ENCODE results near the gene SRC.

SRC gene

GRCh38 chr20:37451616-37452015 is 105.7 kb downstream of the SRC start:
- TF ChIP-seq CTCF (IDR thresholded peaks at IDR 0.05; ENCODE audit: insufficient read depth, low read length, missing control alignments): no peak
- ChIA-PET POLR2A (no interaction called here), CTCF (no interaction called here)
- H3K4me3 ChIP-seq (ENCODE audit: low read depth, low read length): no peak overlapping the region
- no peak for DNase-seq (ENCODE audit: low read depth, low spot score)

DNA sequence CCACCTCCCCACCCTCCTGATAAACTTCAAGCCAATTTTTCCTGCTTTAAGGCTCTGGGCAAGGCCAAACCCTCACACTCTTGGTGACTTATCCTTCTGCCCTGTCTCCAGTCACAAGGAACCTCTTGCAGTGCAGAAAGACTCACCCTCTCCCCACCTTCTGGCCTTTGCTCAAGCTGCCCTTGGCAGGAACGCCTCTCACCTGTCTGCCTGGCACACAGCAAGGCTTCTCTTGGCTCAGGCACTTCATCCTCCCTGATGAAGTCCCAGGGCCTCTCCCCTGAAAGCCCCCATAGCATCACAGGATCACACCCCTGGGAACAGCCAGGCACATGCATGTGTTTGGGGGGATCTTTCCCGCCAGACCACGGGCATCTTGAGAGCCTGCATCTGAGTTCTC is 106.3 kb downstream of the SRC start:
- no peak overlapping the region for H3K4me3 ChIP-seq (ENCODE audit: low read depth, low read length)
- POLR2A ChIA-PET: no interaction called here
- TF ChIP-seq CTCF (IDR thresholded peaks at IDR 0.05; ENCODE audit: insufficient read depth, low read length, missing control alignments): no peak
- no peak for DNase-seq (ENCODE audit: low read depth, low spot score)
- CTCF ChIA-PET: no interaction called here

- CTCF ChIA-PET: no interaction called here
- H3K4me3 ChIP-seq (ENCODE audit: low read depth, low read length): no peak overlapping the region
- POLR2A ChIA-PET: no interaction called here
- TF ChIP-seq CTCF (IDR thresholded peaks at IDR 0.05; ENCODE audit: insufficient read depth, low read length, missing control alignments): no peak
- DNase-seq (ENCODE audit: low read depth, low spot score): no peak
Observed at GRCh38 chr20:37453288-37453687, 107.3 kb downstream of the SRC start.

DNA sequence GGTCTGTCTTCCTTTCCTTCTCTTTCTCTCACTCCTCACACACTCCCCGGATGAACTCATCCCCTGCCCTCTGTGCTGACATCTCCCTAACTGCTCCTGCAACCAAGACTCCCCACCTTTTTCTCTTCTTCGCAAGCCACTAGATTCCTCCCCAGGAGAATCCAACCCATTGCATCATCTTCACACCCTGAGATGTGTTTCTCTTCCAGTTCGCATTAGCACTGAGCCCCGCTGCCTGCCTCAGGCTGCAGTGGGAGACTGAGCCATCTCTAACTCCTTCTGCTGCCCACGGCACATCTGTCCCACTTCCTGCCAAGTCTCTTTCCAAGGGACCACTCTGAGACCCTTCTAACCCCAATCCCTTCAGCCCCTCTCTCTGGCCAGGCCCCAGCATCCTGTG is 107.9 kb downstream of the SRC start:
- ChIA-PET POLR2A (no interaction called here), CTCF (no interaction called here)
- no peak for DNase-seq (ENCODE audit: low read depth, low spot score)
- no peak overlapping the region for H3K4me3 ChIP-seq (ENCODE audit: low read depth, low read length)
- no peak for TF ChIP-seq CTCF (IDR thresholded peaks at IDR 0.05; ENCODE audit: insufficient read depth, low read length, missing control alignments)

GRCh38 chr20:37454636-37455385 is 108.9 kb downstream of the SRC start:
- POLR2A ChIA-PET: no interaction called here
- DNase-seq (ENCODE audit: low read depth, low spot score): no peak
- CTCF ChIA-PET: no interaction called here
- no peak overlapping the region for H3K4me3 ChIP-seq (ENCODE audit: low read depth, low read length)
- TF ChIP-seq CTCF (IDR thresholded peaks at IDR 0.05; ENCODE audit: insufficient read depth, low read length, missing control alignments): no peak

All from AG04449 (cell line).